C1 segment of cervical spinal cord (tissue), 14 donors: ENCODE measurements around the gene AKR1D1.
"Not testable (repeated sequence)": the region's sequence is repeated elsewhere in the genome, so short reads cannot be mapped to it uniquely, and the experiment has no call there.

Experiments
- DNase-seq, 14 donors: peaks; one replicate each; lab custom pipeline; 2025; lab: John Stamatoyannopoulos, UW

Gene AKR1D1

GRCh38 chr7:138120140-138120827, 44.0 kb downstream of the AKR1D1 start:
- DNase-seq: no peak

DNA sequence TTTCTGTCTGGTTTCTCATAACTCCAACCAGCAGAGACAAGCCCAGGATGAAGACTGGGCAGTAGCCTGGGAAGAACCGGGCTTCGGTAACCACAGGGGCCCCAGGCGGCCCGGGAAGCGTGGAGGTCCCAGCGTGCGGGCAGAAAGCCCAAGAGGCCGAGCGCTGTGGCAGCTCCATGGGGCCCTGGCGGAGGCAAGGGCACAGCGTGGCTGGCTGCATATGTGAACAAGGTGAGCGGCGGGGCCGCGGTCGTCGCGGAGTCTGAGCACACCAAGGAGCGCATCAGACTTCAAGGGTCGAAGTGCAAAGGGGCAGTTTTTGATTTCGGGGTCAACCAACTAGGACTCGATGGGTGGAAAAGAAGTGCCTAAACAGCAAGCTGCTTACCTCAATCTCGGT, 45.9 kb downstream of the AKR1D1 start:
- DNase-seq: no peak

GRCh38 chr7:138125119-138125518, 48.9 kb downstream of the AKR1D1 start:
- no peak for DNase-seq

GRCh38 chr7:138125598-138126111, 49.4 kb downstream of the AKR1D1 start:
- no peak for DNase-seq

DNA sequence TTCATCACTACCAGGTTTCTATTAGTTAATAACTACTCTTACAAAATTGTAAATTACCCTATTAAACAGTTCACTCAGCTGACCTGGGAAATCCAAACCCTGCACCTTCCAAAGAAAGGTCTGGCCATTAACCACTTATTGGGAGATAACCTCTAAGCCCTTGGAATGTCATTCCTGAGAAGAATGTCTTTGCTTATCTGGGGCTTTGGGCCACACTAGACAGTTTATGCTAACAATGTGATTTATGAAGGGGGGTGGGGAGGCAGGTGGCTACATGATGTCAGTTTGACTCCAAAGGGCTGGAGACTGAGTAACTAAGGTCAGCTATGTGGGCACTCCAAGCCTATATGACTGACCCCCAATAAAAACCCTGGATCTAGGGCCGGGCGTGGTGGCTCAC, 50.7 kb downstream of the AKR1D1 start:
- DNase-seq: no peak

DNA sequence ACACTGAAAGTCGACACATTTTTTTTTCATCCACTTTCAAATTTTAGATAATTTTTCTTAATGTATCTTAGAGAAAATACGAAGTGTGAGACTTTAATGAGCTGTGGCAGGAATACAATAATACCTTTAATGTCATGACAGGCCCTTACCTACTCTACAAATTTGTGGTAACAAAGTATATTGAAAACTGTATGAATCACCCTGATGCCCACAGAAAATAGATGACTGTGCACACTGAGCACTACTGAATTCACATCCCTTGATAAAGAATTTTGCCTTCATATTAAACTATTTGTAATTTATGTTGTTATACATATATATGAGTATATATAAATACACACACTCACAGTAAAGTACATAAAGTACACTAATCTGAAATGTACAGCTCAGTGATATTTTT, 51.7 kb downstream of the AKR1D1 start:
- DNase-seq: no peak

GRCh38 chr7:138129551-138130165, 53.4 kb downstream of the AKR1D1 start:
- DNase-seq: no peak

GRCh38 chr7:138137423-138138171, 61.3 kb downstream of the AKR1D1 start:
- no peak for DNase-seq

DNA sequence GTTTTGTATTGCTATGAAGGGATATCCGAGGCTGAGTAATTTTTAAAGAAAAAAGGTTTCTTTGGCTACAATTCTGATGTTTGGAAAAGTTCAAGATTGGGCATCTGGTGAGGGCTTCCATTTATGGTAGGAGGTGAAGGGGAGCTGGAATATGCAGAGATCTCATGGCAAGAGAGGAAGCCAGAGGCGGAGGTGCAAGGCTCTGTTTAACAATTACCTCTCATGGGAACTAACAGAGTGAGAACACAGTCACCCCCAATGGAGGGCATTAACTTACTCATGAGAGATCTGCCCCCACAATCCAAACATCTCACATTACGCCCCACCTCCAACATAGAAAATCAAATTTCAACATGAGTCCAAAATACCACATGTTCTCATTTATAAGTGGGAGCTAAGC, 62.0 kb downstream of the AKR1D1 start:
- DNase-seq: no peak

GRCh38 chr7:138142583-138143201, 66.4 kb downstream of the AKR1D1 start:
- DNase-seq: no peak

- DNase-seq: no peak
Observed at GRCh38 chr7:138144958-138145357, 68.7 kb downstream of the AKR1D1 start.

- DNase-seq: not testable (repeated sequence)
Observed at GRCh38 chr7:138146221-138146620, 70.0 kb downstream of the AKR1D1 start.

DNA sequence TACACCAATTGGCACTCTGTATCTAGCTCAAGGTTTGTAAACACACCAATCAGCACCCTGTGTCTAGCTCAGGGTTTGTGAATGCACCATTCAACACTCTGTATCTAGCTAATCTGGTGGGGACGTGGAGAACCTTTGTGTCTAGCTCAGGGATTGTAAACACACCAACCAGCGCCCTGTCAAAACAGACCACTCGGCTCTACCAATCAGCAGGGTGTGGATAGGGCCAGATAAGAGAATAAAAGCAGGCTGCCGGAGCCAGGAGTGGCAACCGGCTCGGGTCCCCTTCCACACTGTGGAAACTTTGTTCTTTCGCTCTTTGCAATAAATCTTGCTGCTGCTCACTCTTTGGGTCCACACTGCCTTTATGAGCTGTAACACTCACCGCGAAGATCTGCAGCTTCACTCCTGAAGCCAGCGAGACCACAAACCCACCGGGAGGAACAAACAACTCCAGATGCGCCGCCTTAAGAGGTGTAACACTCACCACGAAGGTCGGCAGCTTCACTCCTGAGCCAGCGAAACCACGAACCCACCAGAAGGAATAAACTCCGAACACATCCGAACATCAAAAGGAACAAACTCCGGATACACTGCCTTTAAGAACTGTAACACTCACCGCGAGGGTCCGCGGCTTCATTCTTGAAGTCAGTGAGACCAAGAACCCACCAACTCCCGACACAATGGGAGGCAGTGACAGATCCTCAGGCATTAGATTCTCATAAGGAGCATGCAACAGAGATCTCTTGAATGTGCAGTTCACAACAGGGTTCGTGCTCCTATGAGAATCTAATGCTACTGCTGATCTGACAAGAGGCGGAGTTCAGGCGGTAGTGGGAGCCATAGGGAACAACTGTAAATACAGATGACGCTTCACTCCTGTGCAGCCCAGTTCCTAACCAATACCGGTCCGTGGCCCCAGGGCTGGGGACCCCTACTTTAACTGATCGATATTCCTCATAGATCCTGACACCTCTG, 70.8 kb downstream of the AKR1D1 start:
- DNase-seq: not testable (repeated sequence)

DNA sequence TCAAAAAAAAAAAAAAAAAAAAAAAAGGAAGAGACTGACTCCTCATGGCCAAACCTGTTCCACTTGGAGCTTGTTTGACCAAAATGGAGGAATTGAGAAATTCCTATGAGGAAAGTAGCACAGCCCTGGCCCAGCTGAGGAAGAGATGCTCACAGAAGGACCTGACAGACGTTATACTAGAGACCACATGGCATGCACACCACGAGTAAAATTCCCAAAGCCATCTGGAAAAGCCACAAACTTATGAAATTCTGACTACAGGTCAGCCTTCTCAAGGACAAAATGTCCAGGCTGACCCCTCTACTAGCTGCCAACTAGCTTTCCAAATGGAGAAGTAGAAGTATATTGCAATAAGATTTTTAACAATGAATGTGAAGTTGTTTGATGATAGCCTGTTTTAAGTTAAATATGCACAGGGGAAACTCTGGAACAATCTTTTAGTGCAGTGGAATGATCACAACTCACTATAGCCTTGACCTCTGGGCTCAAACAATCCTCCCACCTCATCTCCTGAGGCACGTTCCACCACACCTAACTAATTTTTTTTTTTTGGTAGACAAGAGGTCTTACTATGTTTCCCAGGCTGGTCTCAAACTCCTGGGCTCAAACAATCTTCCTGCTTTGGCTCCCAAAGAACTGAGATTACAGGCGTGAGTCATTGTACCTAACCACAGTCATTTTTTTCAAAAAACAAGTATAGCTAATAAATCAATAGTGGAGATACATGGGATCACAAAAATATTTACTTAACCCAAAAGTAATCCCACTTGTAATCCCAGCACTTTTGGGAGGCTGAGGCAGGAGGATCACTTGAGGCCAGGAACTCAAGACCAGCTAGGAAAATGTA, 75.7 kb downstream of the AKR1D1 start:
- DNase-seq: no peak

DNA sequence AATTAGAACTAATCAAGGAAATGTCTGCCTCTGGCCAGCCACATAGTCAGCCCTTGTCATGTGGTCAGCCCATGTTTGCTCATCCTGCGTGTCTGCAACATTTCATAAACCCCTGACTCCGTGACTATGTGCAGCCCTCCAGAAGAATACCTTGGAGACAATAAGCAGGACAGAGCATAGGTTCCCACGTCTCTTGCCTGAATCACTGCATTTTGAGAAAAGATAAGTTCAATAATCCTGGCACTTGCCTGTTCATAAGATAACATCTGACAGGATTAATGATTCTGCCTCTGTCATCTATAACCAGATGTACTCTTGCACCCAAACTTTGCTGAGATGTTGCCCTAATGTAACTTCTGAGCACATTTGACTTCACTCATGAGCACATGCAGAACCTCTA, 78.4 kb downstream of the AKR1D1 start:
- no peak for DNase-seq

DNA sequence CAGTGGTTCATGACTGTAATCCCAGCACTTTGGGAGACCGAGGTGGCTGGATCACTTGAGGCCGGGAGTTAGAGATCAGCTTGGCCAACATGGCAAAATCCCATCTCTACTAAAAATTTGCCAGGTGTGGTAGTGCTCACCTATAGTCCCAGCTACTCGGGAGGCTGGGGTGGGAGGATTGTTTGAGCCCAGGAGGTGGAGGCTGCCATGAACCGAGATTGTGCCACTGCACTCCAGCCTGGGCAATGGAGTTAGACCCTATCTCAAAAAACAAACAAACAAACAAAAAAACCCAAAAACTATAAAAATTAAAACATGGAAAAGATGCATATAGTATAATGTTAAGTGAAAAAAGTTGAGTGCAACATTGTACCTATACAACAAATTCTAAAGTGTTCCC, 81.4 kb downstream of the AKR1D1 start:
- no peak for DNase-seq

GRCh38 chr7:138158739-138159528, 82.7 kb downstream of the AKR1D1 start:
- no peak for DNase-seq

DNA sequence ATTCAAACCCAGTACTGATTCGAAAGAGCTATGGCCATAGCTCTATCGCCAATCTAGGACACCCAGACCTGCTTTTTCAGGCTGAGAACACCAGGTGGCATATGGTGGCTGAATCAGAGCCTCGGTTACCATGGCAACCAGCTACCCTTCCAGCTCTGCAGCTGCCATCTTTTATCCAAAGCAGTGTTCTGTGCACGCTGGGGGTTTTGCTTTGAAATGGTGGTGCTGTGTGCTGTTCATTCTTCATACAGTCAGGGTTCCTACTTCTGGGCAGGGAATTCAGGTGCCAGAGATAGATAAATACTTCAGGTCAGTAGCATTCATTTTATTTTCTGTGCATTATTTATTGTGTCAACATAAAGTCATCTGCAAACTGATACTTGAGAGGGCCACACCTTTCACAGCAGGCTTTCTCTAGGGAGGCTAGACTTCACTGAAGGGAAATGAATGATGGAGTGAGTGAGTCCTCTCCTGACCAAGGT, 85.4 kb downstream of the AKR1D1 start:
- peak in 12 of 14 donors; percentile 5 to 60 (median 40) for DNase-seq

DNA sequence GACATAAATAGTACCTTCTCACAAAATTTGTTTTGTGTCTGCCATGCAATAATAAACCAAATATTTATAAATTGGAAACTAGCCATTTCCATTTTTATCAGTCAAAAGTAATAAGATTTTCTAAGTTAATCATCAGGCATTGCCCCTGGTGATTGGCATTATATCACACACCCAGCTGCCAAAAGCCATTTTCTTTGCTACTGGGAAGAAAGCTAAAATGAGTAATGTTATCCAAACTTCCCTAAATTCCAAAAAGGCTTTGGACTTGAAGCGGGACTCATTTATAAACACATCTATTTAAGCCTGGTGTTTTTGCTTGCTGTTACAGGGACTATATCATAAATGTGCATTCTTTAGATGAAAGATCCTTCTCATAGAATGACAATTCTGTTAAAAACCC, 86.0 kb downstream of the AKR1D1 start:
- no peak for DNase-seq
